Heart left ventricle (tissue), 16 donors: ENCODE measurements around the gene PIK3R1. TPM values are rescaled to one million over a fixed set of nuclear protein-coding genes. Genes with fewer than 3 reads are reported as not detected.

Experiments used
- ATAC-seq, 4 donors: fragments of 200-7000 bp; cut with Tn5 transposase; one replicate each; pipeline ENCODE4 v1.9.1; 2020 to 2022; ENCODE audit warnings: moderate library complexity in 4 of 4, mild to moderate bottlenecking in 3 of 4, moderate number of reproducible peaks in 1 of 4
- DNase-seq, 5 donors: peaks; one replicate each; pipeline ENCODE4 v3.0.0-alpha.2; 2020
- H3K27ac ChIP-seq, 12 donors: fragments of 200-600 bp; sonication (generic) in 4 of 12; one replicate each; pipeline versions ENCODE4 v1.5.0 to v1.8.0; 2016 to 2022; ENCODE audit warnings: mild to moderate bottlenecking in 2 of 12
- H3K27me3 ChIP-seq, 9 donors: fragments of 200-600 bp; sonication (generic) in 2 of 9; one replicate each; pipeline versions ENCODE4 v1.5.1 to v1.8.0; 2016 to 2022; ENCODE audit warnings: mild to moderate bottlenecking in 3 of 9
- H3K36me3 ChIP-seq, 9 donors: fragments of 200-600 bp; sonication (generic) in 2 of 9; one replicate each; pipeline versions ENCODE4 v1.5.0 to v1.8.0; 2018 to 2022; ENCODE audit warnings: mild to moderate bottlenecking in 2 of 9
- H3K4me1 ChIP-seq, 12 donors: fragments of 200-600 bp; sonication (generic) in 4 of 12; one replicate each; pipeline versions ENCODE4 v1.5.0 to v1.8.0; 2016 to 2022; ENCODE audit warnings: mild to moderate bottlenecking in 3 of 12
- H3K4me3 ChIP-seq, 12 donors: fragments of 200-600 bp; sonication (generic) in 4 of 12; one replicate each; pipeline versions ENCODE4 v1.5.0 to v1.8.0; 2017 to 2022; ENCODE audit warnings: mild to moderate bottlenecking in 9 of 12, moderate library complexity in 4 of 12
- H3K9me3 ChIP-seq, 12 donors: fragments of 200-600 bp; sonication (generic) in 4 of 12; one replicate each; pipeline versions ENCODE4 v1.5.0 to v1.8.0; 2016 to 2022; ENCODE audit warnings: mild to moderate bottlenecking in 1 of 12
- POLR2A ChIP-seq, 2 donors: fragments of 450-650 bp; IDR thresholded peaks; one replicate each; pipeline ENCODE4 v1.6.1; 2017; ENCODE audit warnings: antibody characterized with exemption in 2 of 2, mild to moderate bottlenecking in 2 of 2, moderate library complexity in 2 of 2
- WGBS, 4 donors: extraction: QIAGEN DNeasy Blood & Tissue Kit in 2 of 4; methylation state at CpG; one replicate each; pipeline versions ENCODE4 v1.1.5 to v1.1.7; 2013 to 2018; 5-methylcytosine and 5-hydroxymethylcytosine counted together
- intact Hi-C, 10 donors: fragments of 100-400 bp; cut with DNase I; formaldehyde crosslinking; loops; one replicate each; pipeline versions ENCODE4 v1.11.1 to v1.14.2; 2022
- polyA plus RNA-seq, 2 donors: library from polyadenylated mRNA; stranded (reverse); fragments of 200-250 nt; gene quantifications; one replicate each; pipeline ENCODE4 v1.2.3, GENCODE V29; 2013
- total RNA-seq, 9 donors: library from RNA; depleted of rRNA in 2 of 9; stranded (reverse); fragments of >200 nt in 2 of 9; fragmentation: NEBNext Ultra II Directional in 3 of 9; extraction: Animal tissue kit (Norgen Biotek cat#: 25700) in 3 of 9; gene quantifications; one replicate each; pipeline versions ENCODE4 v1.1.0 to v1.2.4, GENCODE V29; 2016 to 2023
- TF ChIP-seq, protein P1 (sequence below), 12 donors: fragments of 200-600 bp; sonication (generic) in 4 of 12; IDR thresholded peaks; one replicate each; pipeline versions ENCODE4 v1.5.0 to v1.8.0; 2018 to 2022; ENCODE audit warnings: antibody characterized with exemption in 12 of 12, mild to moderate bottlenecking in 5 of 12
- donor health status: ischemic (EF 13 %, LVEDD 7.1; RV severe dilation, severe dysfunction).
- donor health status: healthy with polysubstance abuse.
- donor health status: DM: no; HTN: yes; CAD: no.
- donor health status: DM: no; HTN: no; CAD: no.
- donor health status: ischemic (EF 25% LVEDD 6.9; RV normal size, moderate dysfunction).
- donor health status: ischemic (EF 25% LVEDD 5.7; RV mildly dilated, moderate dysfunction).
- donor health status: healthy.
- donor health status: DM: yes; HTN: yes; CAD: no.
- donor health status: ischemic (EF 35%, LVEDD 5.7; RV mildly dilated, moderate dysfunction).
- donor health status: nonischemic (EF 11% LVEDD 7.7; RV severe dilation, severe dysfunction).
- donor health status: DM: yes; HTN: yes; CAD: no.
- donor health status: PGD.
- donor health status: ischemic (EF 29% LVEDD 5.4; RV normal size, mild dysfunction).
- donor health status: nonischemic (EF 23%, LVEDD 6.1; RV moderate dilation, normal function).

The PIK3R1 gene
- total and polyA plus RNA-seq, 11 donors, result 16.3 to 221 (median 102) TPM

DNA sequence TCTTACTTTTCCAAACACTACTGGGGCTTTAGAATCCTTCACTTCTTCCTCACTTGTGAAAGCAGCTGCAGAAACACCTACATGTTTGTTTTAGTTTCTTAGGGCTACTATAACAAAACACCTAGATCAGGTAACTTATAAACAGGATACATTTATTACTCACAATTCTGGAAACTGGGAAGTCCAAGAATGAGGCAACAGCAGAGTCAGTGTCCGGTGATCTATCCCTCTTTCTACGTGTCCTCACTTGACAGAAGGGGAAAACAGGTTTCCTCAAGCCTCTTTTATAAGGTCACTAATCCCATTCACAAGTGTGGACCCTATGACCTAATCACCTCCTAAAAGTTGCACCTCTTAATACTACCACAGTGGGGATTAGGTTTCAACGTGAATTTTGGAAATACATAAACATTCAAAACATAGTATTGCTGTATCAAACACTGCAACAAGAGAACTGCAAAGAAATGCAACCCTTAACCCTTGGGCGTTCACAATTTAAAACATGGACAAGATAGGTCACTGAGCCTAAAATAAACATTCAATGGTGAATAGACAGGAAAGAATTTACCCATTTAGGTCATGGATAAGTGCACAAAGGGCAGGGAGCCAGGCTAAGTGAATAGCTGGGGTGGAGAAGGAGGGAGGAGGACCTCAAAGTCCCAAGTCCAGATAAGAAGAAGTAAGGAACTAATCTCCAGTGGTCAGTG is 104.3 kb downstream of the PIK3R1 start:
- Histone ChIP-seq H3K27me3 (peaks cover 0 to 2% (median 0%) of the 10 kb centered on the region in 9 donors), H3K27ac (no peak overlapping the region), H3K9me3 (no peaks in the 10 kb centered on the region), H3K36me3 (no peaks in the 10 kb centered on the region), H3K4me3 (no peak overlapping the region), H3K4me1 (peaks cover 0 to 5% (median 0%) of the 10 kb centered on the region in 12 donors)
- WGBS, 4 donors, result 83 to 87% (median 85%) methylated on average over 4 of the region's 4 CpGs
- TF ChIP-seq, protein P1, sequence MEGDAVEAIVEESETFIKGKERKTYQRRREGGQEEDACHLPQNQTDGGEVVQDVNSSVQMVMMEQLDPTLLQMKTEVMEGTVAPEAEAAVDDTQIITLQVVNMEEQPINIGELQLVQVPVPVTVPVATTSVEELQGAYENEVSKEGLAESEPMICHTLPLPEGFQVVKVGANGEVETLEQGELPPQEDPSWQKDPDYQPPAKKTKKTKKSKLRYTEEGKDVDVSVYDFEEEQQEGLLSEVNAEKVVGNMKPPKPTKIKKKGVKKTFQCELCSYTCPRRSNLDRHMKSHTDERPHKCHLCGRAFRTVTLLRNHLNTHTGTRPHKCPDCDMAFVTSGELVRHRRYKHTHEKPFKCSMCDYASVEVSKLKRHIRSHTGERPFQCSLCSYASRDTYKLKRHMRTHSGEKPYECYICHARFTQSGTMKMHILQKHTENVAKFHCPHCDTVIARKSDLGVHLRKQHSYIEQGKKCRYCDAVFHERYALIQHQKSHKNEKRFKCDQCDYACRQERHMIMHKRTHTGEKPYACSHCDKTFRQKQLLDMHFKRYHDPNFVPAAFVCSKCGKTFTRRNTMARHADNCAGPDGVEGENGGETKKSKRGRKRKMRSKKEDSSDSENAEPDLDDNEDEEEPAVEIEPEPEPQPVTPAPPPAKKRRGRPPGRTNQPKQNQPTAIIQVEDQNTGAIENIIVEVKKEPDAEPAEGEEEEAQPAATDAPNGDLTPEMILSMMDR (IDR thresholded peaks at IDR 0.05), result no peak
- no peak for TF ChIP-seq POLR2A (IDR thresholded peaks at IDR 0.05)
- peak in 2 of 4 donors; percentile 46 to 68 for ATAC-seq
- DNase-seq, result no peak
- intact Hi-C loops, result loop anchor here in 1 of 10 donors (10.0 kb wide), 1 partner anchor 95 kb away; no protein-coding TSS in a partner anchor

DNA sequence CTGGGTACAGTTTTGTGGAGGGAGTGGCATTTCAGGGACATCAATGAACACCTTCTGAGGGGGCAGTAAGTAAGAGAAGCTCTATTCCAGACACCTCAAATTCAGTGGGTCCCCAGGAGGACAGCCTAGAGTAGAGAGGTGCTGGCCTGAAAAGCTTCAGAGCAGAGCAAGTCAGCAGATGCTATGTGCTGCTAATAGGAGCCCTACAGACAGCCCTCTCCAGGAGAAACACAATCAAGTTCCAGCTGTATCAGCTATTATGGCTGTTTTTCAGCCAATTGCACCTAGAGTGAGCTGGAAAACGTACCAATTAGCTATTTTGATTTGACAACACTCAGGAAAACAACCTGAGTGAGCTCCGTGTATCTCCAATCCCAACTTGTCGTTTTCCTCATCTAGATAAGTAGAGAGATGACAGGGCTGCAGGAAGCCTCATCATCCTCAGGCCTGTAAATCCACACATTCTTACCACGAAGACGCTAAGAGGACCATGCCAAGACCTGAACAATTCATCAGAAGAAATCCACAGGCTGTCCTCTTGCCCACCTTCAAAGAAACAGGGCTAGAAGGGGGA is 104.9 kb downstream of the PIK3R1 start:
- ATAC-seq, result peak in 1 of 4 donors; percentile 34
- intact Hi-C loops, result loop anchor here in 1 of 10 donors (10.0 kb wide), 1 partner anchor 94 kb away; no protein-coding TSS in a partner anchor

DNA sequence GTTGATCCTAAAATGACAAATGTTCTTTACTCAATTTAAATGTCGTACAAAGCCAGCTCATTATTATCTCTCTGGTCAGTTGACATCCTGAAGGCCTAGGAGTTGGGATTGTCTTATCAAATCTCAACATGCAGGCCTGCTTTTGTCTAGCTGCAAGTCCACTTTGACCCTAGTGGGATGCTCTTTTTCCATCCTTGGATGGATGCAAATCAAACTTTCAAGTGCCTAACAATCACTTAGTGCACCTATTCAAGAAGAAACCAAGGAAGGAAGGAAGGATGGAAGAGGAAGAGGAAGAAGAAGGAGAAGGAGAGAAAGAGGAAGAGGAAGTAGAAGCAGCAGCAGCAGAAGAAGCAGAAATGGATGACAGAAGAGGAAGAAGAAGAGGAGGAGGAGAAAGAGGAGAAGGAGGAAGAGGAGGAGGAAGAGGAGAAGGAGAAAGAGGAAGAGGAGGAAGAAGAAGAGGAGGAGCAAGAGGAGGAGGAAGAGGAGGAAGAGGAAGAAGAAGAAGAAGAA is 109.6 kb downstream of the PIK3R1 start:
- Histone ChIP-seq H3K36me3 (no peaks in the 10 kb centered on the region), H3K27ac (no peak overlapping the region), H3K4me3 (no peak overlapping the region), H3K27me3 (peaks cover 0 to 1% (median 0%) of the 10 kb centered on the region in 9 donors), H3K9me3 (no peaks in the 10 kb centered on the region), H3K4me1 (peaks cover 0 to 12% (median 2%) of the 10 kb centered on the region in 12 donors)
- WGBS, 4 donors, result 82 to 96% (median 88%) methylated on average over 1 of the region's 1 CpG
- DNase-seq, result no peak
- intact Hi-C loops, result loop anchor here in 1 of 10 donors (10.0 kb wide), 1 partner anchor 90 kb away; no protein-coding TSS in a partner anchor
- no peak for TF ChIP-seq POLR2A (IDR thresholded peaks at IDR 0.05)
- TF ChIP-seq, protein P1 (IDR thresholded peaks at IDR 0.05), result no peak
- no peak for ATAC-seq

More for the DNA sequence above, 104.9 kb downstream of the PIK3R1 start:
- TF ChIP-seq, protein P1 (IDR thresholded peaks at IDR 0.05), result no peak
- TF ChIP-seq POLR2A (IDR thresholded peaks at IDR 0.05), result no peak
- no peak for DNase-seq
- H3K27me3 ChIP-seq, result peaks cover 0 to 2% (median 0%) of the 10 kb centered on the region in 9 donors
- no peaks in the 10 kb centered on the region for H3K9me3 ChIP-seq
- H3K4me1 ChIP-seq, result peaks cover 0 to 5% (median 0%) of the 10 kb centered on the region in 12 donors
- H3K4me3 ChIP-seq, result no peak overlapping the region
- H3K36me3 ChIP-seq, result no peaks in the 10 kb centered on the region
- H3K27ac ChIP-seq, result no peak overlapping the region
- 84 to 87% (median 86%) methylated on average over 5 of the region's 5 CpGs for WGBS, 4 donors
